ENCODE data around the gene SMIM35. TPM values are rescaled to one million over a fixed set of nuclear protein-coding genes. Genes with fewer than 3 reads are reported as not detected.
A peak's percentile ranks its signal among the peaks of the same experiment; 100 is the strongest.

SMIM35 gene
- total RNA-seq, 1 experiment from 2014 or later, result not detected

- no peak for DNase-seq
- Histone ChIP-seq H3K4me3 (ENCODE audit: insufficient read depth, low read depth, low read length) (no peak overlapping the region), H3K27me3 (ENCODE audit: control insufficient read depth, insufficient read depth, low read length) (no peaks in the 10 kb centered on the region), H3K36me3 (replicated peaks; ENCODE audit: control insufficient read depth, insufficient read depth, low read length) (no peaks in the 10 kb centered on the region)
Observed at GRCh38 chr11:118117790-118118601, 31.2 kb upstream of the SMIM35 start.

- H3K27me3 ChIP-seq (ENCODE audit: control insufficient read depth, insufficient read depth, low read length), result no peaks in the 10 kb centered on the region
- DNase-seq, result no peak
- no peaks in the 10 kb centered on the region for H3K36me3 ChIP-seq (replicated peaks; ENCODE audit: control insufficient read depth, insufficient read depth, low read length)
Observed at GRCh38 chr11:118115048-118115447, 28.3 kb upstream of the SMIM35 start.

GRCh38 chr11:118114266-118114665, 27.5 kb upstream of the SMIM35 start:
- Histone ChIP-seq H3K4me3 (ENCODE audit: insufficient read depth, low read depth, low read length) (no peak overlapping the region), H3K27me3 (ENCODE audit: control insufficient read depth, insufficient read depth, low read length) (no peaks in the 10 kb centered on the region), H3K36me3 (replicated peaks; ENCODE audit: control insufficient read depth, insufficient read depth, low read length) (no peaks in the 10 kb centered on the region)
- no peak for DNase-seq

More at GRCh38 chr11:118115048-118115447, 28.3 kb upstream of the SMIM35 start:
- no peak overlapping the region for H3K4me3 ChIP-seq (ENCODE audit: insufficient read depth, low read depth, low read length)

- H3K4me3 ChIP-seq (ENCODE audit: insufficient read depth, low read depth, low read length), result no peak overlapping the region
- no peaks in the 10 kb centered on the region for H3K27me3 ChIP-seq (ENCODE audit: control insufficient read depth, insufficient read depth, low read length)
- H3K36me3 ChIP-seq (replicated peaks; ENCODE audit: control insufficient read depth, insufficient read depth, low read length), result no peaks in the 10 kb centered on the region
- no peak for DNase-seq
Observed at GRCh38 chr11:118112711-118113430, 26.1 kb upstream of the SMIM35 start.

GRCh38 chr11:118111744-118112035, 24.9 kb upstream of the SMIM35 start:
- Histone ChIP-seq H3K27me3 (ENCODE audit: control insufficient read depth, insufficient read depth, low read length) (no peaks in the 10 kb centered on the region), H3K4me3 (ENCODE audit: insufficient read depth, low read depth, low read length) (no peak overlapping the region), H3K36me3 (replicated peaks; ENCODE audit: control insufficient read depth, insufficient read depth, low read length) (no peaks in the 10 kb centered on the region)
- no peak for DNase-seq

GRCh38 chr11:118111019-118111743, 24.4 kb upstream of the SMIM35 start:
- no peaks in the 10 kb centered on the region for H3K36me3 ChIP-seq (replicated peaks; ENCODE audit: control insufficient read depth, insufficient read depth, low read length)
- H3K4me3 ChIP-seq (ENCODE audit: insufficient read depth, low read depth, low read length), result no peak overlapping the region
- no peaks in the 10 kb centered on the region for H3K27me3 ChIP-seq (ENCODE audit: control insufficient read depth, insufficient read depth, low read length)
- DNase-seq, result no peak

- DNase-seq, result no peak
Observed at GRCh38 chr11:118109231-118109630, 22.5 kb upstream of the SMIM35 start.

GRCh38 chr11:118108513-118108912, 21.8 kb upstream of the SMIM35 start:
- Histone ChIP-seq H3K36me3 (replicated peaks; ENCODE audit: control insufficient read depth, insufficient read depth, low read length) (no peaks in the 10 kb centered on the region), H3K27me3 (ENCODE audit: control insufficient read depth, insufficient read depth, low read length) (no peaks in the 10 kb centered on the region), H3K4me3 (ENCODE audit: insufficient read depth, low read depth, low read length) (no peak overlapping the region)
- peak; percentile 62 for DNase-seq

More at GRCh38 chr11:118109231-118109630, 22.5 kb upstream of the SMIM35 start:
- Histone ChIP-seq H3K36me3 (replicated peaks; ENCODE audit: control insufficient read depth, insufficient read depth, low read length) (no peaks in the 10 kb centered on the region), H3K27me3 (ENCODE audit: control insufficient read depth, insufficient read depth, low read length) (no peaks in the 10 kb centered on the region), H3K4me3 (ENCODE audit: insufficient read depth, low read depth, low read length) (no peak overlapping the region)

- Histone ChIP-seq H3K27me3 (ENCODE audit: control insufficient read depth, insufficient read depth, low read length) (no peaks in the 10 kb centered on the region), H3K36me3 (replicated peaks; ENCODE audit: control insufficient read depth, insufficient read depth, low read length) (no peaks in the 10 kb centered on the region), H3K4me3 (ENCODE audit: insufficient read depth, low read depth, low read length) (no peak overlapping the region)
- no peak for DNase-seq
Observed at GRCh38 chr11:118106789-118107335, 20.1 kb upstream of the SMIM35 start.

GRCh38 chr11:118105657-118106305, 19.0 kb upstream of the SMIM35 start:
- no peak overlapping the region for H3K4me3 ChIP-seq (ENCODE audit: insufficient read depth, low read depth, low read length)
- no peaks in the 10 kb centered on the region for H3K27me3 ChIP-seq (ENCODE audit: control insufficient read depth, insufficient read depth, low read length)
- DNase-seq, result no peak
- H3K36me3 ChIP-seq (replicated peaks; ENCODE audit: control insufficient read depth, insufficient read depth, low read length), result no peaks in the 10 kb centered on the region

GRCh38 chr11:118104491-118104890, 17.7 kb upstream of the SMIM35 start:
- Histone ChIP-seq H3K4me3 (ENCODE audit: insufficient read depth, low read depth, low read length) (no peak overlapping the region), H3K36me3 (replicated peaks; ENCODE audit: control insufficient read depth, insufficient read depth, low read length) (no peaks in the 10 kb centered on the region), H3K27me3 (ENCODE audit: control insufficient read depth, insufficient read depth, low read length) (no peaks in the 10 kb centered on the region)
- no peak for DNase-seq

- no peak for DNase-seq
- no peaks in the 10 kb centered on the region for H3K36me3 ChIP-seq (replicated peaks; ENCODE audit: control insufficient read depth, insufficient read depth, low read length)
- H3K27me3 ChIP-seq (ENCODE audit: control insufficient read depth, insufficient read depth, low read length), result no peaks in the 10 kb centered on the region
- no peak overlapping the region for H3K4me3 ChIP-seq (ENCODE audit: insufficient read depth, low read depth, low read length)
Observed at GRCh38 chr11:118102721-118103261, 16.0 kb upstream of the SMIM35 start.

- H3K4me3 ChIP-seq (ENCODE audit: insufficient read depth, low read depth, low read length), result no peak overlapping the region
- H3K36me3 ChIP-seq (replicated peaks; ENCODE audit: control insufficient read depth, insufficient read depth, low read length), result no peaks in the 10 kb centered on the region
- DNase-seq, result no peak
- H3K27me3 ChIP-seq (ENCODE audit: control insufficient read depth, insufficient read depth, low read length), result no peaks in the 10 kb centered on the region
Observed at GRCh38 chr11:118100691-118101232, 14.0 kb upstream of the SMIM35 start.

All from H7 (cell line).